ENCODE results near the gene PRICKLE4.

Gene PRICKLE4

GRCh38 chr6:41774841-41775240 lies 5.7 kb upstream of the PRICKLE4 start:
- DNase-seq = no peak

DNA sequence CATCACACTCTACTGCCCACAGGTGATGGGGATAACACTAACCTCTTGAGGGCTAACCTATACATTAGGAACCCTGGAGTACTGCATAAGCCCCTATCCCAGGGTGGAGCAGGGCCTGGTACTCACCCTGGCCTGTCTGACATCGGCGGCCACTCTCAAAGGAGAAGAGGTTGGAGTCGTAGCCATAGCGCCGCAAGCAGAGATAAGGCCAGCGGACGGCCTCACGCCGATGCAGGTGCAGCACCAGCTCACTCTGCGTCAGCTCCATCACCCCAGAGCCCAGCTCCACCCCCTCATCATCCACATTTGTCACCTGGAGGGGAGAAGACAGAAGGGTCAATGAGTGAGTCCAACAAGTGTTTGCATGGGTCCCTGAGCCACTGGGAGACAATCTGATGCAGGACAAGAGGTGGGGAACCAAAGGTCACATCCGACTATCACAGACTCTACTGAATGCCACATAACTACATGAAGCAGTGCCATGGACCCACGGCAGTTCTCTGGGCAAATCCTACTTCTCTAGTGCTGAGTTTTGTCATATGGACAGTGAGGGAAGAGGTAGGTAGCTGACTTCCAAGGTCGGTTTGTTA lies 5.2 kb upstream of the PRICKLE4 start:
- no peak for DNase-seq

DNA sequence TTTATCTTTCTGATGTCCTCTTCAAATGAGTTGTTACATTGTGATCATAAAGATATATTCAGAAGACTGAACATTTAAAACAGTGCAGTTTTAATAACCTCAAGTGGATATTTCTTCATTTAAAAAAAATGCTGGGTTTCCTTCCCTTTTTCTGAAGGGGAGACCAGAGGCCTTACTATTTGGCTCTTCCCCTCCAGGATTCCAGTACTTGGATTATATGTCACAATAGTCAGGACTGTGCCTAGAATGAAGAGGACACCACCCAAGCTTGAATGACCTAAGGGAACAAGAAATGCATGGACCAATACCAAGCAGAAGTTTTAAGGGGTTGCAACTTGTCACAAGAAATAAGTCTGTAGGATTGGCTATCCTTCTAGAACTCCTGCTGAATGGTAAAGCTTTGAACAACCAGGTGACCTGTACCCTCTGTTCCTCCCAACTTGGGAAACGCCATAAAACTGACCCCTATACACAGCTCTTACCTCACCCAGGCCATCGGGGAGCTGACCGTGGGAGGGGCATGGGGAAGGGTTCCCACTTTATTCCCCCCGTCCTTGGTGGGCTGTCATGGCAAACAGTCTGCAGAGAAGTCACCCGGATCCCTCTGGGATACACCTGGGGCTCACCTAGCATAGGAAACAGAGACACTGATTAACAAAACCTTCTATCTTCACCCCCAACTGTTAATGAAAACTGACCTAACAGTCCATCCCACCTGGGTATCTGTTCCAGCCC lies 2.9 kb upstream of the PRICKLE4 start:
- no peak for DNase-seq

GRCh38 chr6:41778895-41779294 lies 1.7 kb upstream of the PRICKLE4 start:
- DNase-seq = no peak

GRCh38 chr6:41779336-41779735 lies 1.2 kb upstream of the PRICKLE4 start:
- DNase-seq = no peak

DNA sequence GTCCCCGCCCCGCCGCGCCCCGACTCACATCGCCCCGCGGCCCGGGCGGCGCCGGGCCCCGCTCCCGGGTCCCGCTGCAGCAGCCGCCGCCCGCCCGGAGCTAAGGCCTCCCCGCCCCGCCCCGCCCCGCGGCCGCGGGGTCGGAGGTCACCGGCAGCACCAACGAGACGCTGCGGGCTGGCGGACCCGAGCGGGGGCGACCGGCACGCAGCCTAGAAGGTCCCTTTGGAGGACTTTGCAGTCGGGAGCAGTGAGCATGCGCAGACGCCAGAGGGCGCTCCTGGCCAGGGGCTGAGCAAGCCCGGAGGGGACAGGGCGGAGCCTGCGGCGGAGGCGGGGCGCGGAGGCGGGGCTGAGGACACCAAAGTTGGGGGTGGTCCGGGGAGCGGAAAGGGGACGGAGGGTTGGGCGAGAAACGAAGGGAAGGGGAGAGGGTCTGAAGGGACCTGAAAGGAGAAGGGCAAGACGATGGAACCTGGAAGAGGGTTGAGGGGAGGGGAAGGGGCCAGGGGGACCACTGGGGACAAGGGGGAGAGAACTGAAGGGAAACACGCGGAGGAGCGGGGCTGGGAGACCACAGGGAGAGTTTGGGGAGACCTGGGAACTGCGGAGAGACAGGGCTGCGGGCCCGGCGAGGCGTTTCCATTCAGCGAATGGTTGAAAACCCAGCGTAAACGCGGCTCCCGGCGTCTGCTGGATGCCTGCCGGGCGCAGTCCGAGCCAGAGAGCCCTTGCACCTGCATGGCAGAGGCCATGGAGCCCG lies 613 bp upstream of the PRICKLE4 start, which contains the start of gene FRS3:
Gene FRS3 (minus strand): TSS at position 113 of the 763 bp plus-strand sequence. CDS start 2,913 bp downstream, outside the sequence.
- DNase-seq = peak; percentile 96

DNA sequence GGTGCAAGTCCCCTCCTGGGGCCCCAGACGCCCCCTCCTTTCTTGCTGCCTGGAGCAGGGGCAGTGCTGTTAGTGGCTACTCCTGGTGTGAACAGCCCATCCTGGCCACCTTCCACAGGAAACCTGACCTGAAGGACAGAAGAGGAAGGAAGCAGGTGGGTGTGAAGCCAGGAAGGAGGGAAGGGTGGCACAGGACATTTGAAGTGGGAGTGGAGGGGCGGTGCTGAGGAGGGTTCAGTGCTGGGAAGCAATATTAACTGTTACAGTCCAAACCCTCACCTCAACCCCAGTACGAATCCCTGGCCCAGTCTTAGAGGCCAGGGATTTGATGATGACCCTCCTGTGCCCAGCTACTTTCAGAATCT lies 766 bp downstream of the PRICKLE4 start:
- DNase-seq = no peak

DNA sequence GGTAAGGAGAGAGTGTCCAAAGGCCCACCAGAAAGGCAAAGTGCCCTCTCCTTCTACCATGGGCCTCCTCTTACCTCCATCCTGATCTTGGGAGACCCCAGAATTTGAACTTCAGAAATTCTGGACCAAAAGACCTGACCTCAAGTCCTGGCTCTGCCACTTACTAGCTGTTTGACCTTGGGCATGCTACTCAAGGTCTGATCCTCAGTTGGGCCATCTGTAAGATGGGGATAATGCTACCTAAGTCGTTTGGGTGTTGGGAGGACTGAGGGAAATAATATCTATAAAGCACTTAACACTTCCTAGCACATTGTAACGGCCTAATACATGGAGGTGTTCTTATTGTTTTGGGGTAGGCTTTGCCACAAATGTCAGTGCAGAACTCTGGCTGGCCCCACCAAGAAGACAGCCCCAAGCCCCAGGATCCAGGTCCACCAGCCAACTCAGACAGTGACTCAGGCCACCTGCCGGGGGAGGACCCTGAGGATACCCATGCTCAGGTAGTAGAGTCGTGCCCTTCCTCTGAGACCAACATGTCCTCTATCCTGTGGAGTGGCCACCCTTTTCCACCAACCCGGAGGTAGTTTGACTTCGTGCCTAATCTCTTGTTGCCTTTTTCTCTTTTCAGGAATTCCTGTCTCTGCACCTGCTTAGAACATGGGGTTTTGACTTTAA lies 2.7 kb downstream of the PRICKLE4 start:
- no peak for DNase-seq

- no peak for DNase-seq
These were observed 4.1 kb downstream of the PRICKLE4 start for GRCh38 chr6:41784581-41785171.

DNA sequence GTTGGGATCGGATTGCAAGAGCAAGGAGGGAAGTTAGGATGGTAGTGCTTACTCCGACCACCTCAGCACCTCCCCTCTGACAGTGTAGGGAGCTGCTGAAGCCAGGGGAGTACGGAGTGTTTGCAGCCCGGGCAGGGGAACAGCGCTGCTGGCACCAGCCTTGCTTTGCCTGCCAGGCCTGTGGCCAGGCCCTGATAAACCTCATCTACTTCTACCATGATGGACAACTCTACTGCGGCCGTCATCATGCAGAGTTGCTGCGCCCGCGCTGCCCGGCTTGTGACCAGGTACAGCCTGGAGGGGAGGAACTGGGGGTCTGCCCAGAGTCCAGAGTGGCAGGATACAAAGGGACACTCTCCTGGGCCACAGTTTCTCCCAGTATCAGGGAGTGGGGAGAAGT lies 4.7 kb downstream of the PRICKLE4 start:
- no peak for DNase-seq

- no peak for DNase-seq
These were observed 5.3 kb downstream of the PRICKLE4 start for GRCh38 chr6:41785689-41786450.

DNA sequence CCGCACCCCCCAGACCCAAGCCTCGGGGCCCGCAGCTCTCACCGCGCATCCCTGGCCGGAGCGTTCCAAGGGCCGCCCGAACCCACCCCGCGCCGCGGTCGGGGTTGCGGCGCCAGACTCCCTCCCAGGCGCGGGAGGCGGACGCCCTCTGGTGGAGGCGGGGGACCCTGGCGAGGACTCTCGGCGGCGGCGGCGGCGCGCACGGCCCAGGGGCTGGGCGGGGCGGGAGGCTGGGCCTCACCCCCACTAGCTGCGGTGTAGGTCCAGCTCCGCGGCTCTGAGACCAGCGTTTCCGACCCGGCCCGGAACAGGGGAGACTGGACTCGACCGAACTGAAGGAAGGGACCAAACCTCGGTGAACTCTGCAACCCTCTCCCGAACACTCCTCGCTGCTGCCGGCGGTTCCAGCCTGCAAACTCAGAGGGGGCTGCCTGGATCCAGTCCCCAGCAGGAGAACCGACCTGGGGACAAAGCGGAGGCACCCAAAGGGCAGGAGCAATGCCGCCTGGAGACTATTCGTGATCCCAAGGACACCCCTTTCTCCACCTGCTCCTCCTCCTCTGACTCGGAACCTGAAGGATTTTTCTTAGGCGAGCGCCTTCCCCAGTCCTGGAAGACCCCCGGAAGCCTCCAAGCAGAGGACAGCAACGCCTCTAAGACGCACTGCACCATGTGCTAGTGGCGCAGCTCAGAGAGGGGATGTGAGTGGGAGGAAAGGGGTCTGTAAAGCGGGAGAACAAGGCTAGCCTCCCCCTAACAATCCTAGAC lies 6.1 kb downstream of the PRICKLE4 start:
- DNase-seq = peak; percentile 79

- DNase-seq = peak; percentile 91
These were observed 6.8 kb downstream of the PRICKLE4 start, which contains the start of gene TOMM6 for GRCh38 chr6:41787219-41787917. Gene TOMM6 (plus strand): TSS chr6:41787694. CDS start chr6:41787698, 4 bp downstream.

GRCh38 chr6:41789390-41789724 lies 8.8 kb downstream of the PRICKLE4 start:
- DNase-seq = no peak

DNA sequence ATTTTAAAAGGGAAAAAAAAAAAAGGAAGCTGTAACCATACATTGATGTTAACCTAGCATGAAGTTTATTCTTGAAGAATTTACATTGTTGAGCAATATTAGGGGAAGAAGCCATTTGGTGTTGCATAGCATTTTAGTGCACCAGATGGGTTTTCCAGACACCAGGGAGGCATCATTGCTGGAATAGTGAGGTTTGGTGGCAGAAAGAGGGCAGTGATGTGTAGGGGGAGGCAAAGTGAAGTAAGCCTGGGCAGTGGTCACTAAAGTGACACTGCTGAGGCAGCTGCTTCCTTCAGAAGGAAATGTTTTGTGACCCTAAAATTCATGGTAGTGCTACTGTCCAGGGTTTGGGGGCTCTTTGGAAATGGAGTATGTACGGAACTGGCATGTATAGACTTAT lies 9.5 kb downstream of the PRICKLE4 start:
- DNase-seq = no peak

- DNase-seq = no peak
These were observed 10.7 kb downstream of the PRICKLE4 start for GRCh38 chr6:41791305-41791704.

GRCh38 chr6:41791984-41792383 lies 11.4 kb downstream of the PRICKLE4 start:
- DNase-seq = no peak

GRCh38 chr6:41796474-41796873 lies 15.9 kb downstream of the PRICKLE4 start:
- DNase-seq = no peak

DNA sequence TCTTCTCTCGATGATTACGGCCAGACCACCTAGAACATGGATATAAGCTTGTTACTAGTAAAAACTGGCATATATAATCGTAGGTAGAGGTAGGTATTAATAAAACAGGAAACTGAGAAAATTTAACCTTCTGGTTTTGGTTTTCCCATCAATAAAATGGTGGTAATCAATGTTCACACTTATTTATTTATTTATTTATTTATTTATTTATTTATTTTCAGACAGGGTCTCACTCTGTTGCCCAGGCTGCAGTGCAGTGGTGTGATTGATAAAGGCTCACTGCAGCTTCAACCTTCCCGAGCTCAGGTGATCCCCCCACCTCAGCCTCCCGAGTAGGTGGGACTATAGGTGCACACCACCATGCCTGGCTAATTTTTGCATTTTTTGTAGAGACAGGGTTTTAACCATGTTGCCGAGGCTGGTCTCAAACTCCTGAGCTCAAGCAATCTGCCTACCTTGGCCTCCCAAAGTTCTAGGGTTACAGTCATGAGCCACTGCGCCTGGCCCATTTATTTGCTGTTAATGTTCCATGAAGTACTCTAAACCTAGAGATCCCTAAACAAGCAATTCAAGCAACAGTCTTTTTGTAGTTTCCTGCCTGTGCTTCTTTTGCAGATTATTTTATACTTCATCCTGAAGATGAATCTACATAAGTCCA lies 18.4 kb downstream of the PRICKLE4 start:
- no peak for DNase-seq

GRCh38 chr6:41799559-41799911 lies 19.0 kb downstream of the PRICKLE4 start:
- DNase-seq = no peak

Data from CD4-positive, alpha-beta T cell treated with Interferon gamma for 1 hour (primary cell).